Neural cell (in vitro differentiated cells): ENCODE measurements around the gene TP53TG5. TPM values are rescaled to one million over a fixed set of nuclear protein-coding genes. Genes with fewer than 3 reads are reported as not detected.

ENCODE experiments used
- H2AFZ ChIP-seq: fragments of 200-600, 300-800 bp; sonication (generic), shearing (Covaris generic); 2 replicates; pipeline ENCODE4 v1.6.0; 2014; ENCODE audit warnings: low read depth, mild to moderate bottlenecking, antibody characterized with exemption, low read length, moderate library complexity
- H3F3A ChIP-seq: fragments of 200-600 bp; shearing (Covaris generic); 2 replicates; pipeline ENCODE4 v1.6.1; 2016; ENCODE audit warnings: mild to moderate bottlenecking, moderate library complexity, mixed read lengths, antibody characterized with exemption, low read length; ENCODE audit not compliant: insufficient read depth, poor library complexity, severe bottlenecking
- H3K27ac ChIP-seq: fragments of 200-600, 300-800 bp; sonication (generic), shearing (Covaris generic); 2 replicates; pipeline ENCODE4 v1.5.1; 2014; ENCODE audit warnings: mild to moderate bottlenecking, low read length, moderate library complexity
- H3K27me3 ChIP-seq: fragments of 300-800, 200-600 bp; sonication (generic), shearing (Covaris generic); 2 replicates; pipeline ENCODE4 v1.6.0; 2014; ENCODE audit warnings: mild to moderate bottlenecking, low read depth, low read length, moderate library complexity; ENCODE audit not compliant: insufficient read depth
- H3K36me3 ChIP-seq: fragments of 300-800, 200-600 bp; sonication (generic), shearing (Covaris generic); 2 replicates; pipeline ENCODE4 v1.5.1; 2014; ENCODE audit warnings: mild to moderate bottlenecking, antibody characterized with exemption, low read length, moderate library complexity; ENCODE audit not compliant: insufficient read depth
- H3K4me2 ChIP-seq: fragments of 300-800, 200-600 bp; sonication (generic), shearing (Covaris generic); 2 replicates; pipeline ENCODE4 v1.6.0; 2014; ENCODE audit warnings: mild to moderate bottlenecking, low read length
- H3K4me3 ChIP-seq: fragments of 300-800, 200-600 bp; sonication (generic), shearing (Covaris generic); 2 replicates; pipeline ENCODE4 v1.5.1; 2014; ENCODE audit warnings: mild to moderate bottlenecking, low read length, moderate library complexity
- H3K79me2 ChIP-seq: fragments of 200-600 bp; shearing (Covaris generic); replicated peaks from 2 replicates; pipeline ENCODE4 v1.6.0; 2014; ENCODE audit warnings: mild to moderate bottlenecking, low read length, moderate library complexity; ENCODE audit not compliant: insufficient read depth
- H3K9ac ChIP-seq: fragments of 300-800, 200-600 bp; sonication (generic), shearing (Covaris generic); 2 replicates; pipeline ENCODE4 v1.6.1; 2016; ENCODE audit warnings: mild to moderate bottlenecking, low read length, mixed read lengths
- H3K9me2 ChIP-seq: fragments of 200-600 bp; shearing (Covaris generic); 2 replicates; pipeline ENCODE4 v1.6.1; 2016; ENCODE audit warnings: mild to moderate bottlenecking, low read length, mixed read lengths; ENCODE audit not compliant: insufficient read depth
- H3K9me3 ChIP-seq: fragments of 200-600, 300-800 bp; sonication (generic), shearing (Covaris generic); 2 replicates; pipeline ENCODE4 v1.6.1; 2016; ENCODE audit warnings: mild to moderate bottlenecking, mixed run types, low read length, moderate library complexity, mixed read lengths
- H4K20me1 ChIP-seq: fragments of 200-600 bp; shearing (Covaris generic); 2 replicates; pipeline ENCODE4 v1.6.1; 2016; ENCODE audit warnings: mild to moderate bottlenecking, mixed run types; ENCODE audit not compliant: insufficient read depth
- CTCF ChIP-seq: fragments of 450-650 bp; IDR thresholded peaks from 2 replicates; pipeline ENCODE4 v1.5.1; 2014; ENCODE audit warnings: antibody characterized with exemption, mild to moderate bottlenecking, moderate library complexity; ENCODE audit not compliant: poor library complexity, severe bottlenecking
- EP300 ChIP-seq: fragments of 450-650 bp; conservative IDR thresholded peaks from 2 replicates; pipeline ENCODE4 v1.6.1; 2014; ENCODE audit warnings: antibody characterized with exemption, mild to moderate bottlenecking, moderate library complexity; ENCODE audit not compliant: poor library complexity, severe bottlenecking
- EZH2 ChIP-seq: fragments of 200-600, 300-800 bp; shearing (Covaris generic), sonication (generic); IDR thresholded peaks from 2 replicates; pipeline ENCODE4 v1.6.1; 2014; ENCODE audit warnings: antibody characterized with exemption, low read length, borderline replicate concordance, mild to moderate bottlenecking; ENCODE audit not compliant: insufficient read depth, poor library complexity, severe bottlenecking
- MXI1 ChIP-seq: fragments of 450-650 bp; conservative IDR thresholded peaks from 2 replicates; pipeline ENCODE4 v1.6.1; 2014; ENCODE audit warnings: antibody characterized with exemption, mild to moderate bottlenecking; ENCODE audit not compliant: poor library complexity, severe bottlenecking
- POLR2AphosphoS5 ChIP-seq: IDR thresholded peaks from 2 replicates; pipeline ENCODE4 v1.6.1; 2012
- RAD21 ChIP-seq: fragments of 450-650 bp; conservative IDR thresholded peaks from 2 replicates; pipeline ENCODE4 v1.6.1; 2014; ENCODE audit warnings: antibody characterized with exemption, mild to moderate bottlenecking, moderate library complexity
- REST ChIP-seq: IDR thresholded peaks from 2 replicates; pipeline ENCODE4 v1.6.1; 2012; ENCODE audit warnings: borderline replicate concordance
- SMC3 ChIP-seq: fragments of 450-650 bp; conservative IDR thresholded peaks from 2 replicates; pipeline ENCODE4 v1.6.1; 2014; ENCODE audit warnings: antibody characterized with exemption, mild to moderate bottlenecking, moderate library complexity; ENCODE audit not compliant: poor library complexity
- TAF1 ChIP-seq: IDR thresholded peaks from 2 replicates; pipeline ENCODE4 v1.6.1; 2012; ENCODE audit warnings: low read depth
- polyA plus RNA-seq: library from polyadenylated mRNA; depleted of rRNA; stranded (reverse); fragments of >200 nt; gene quantifications from 2 replicates; pipeline ENCODE4 v1.2.3, GENCODE V29; 2014

TP53TG5 gene
- polyA plus RNA-seq, 1 donor from 2014 or later, result not detected

GRCh38 chr20:45325371-45325770, 52.8 kb downstream of the TP53TG5 start:
- no peak overlapping the region for H3K4me3 ChIP-seq
- H3K27ac ChIP-seq, result no peak overlapping the region
- no peak for TF ChIP-seq EZH2
- TF ChIP-seq EP300, result no peak
- H3K79me2 ChIP-seq, result no peaks in the 10 kb centered on the region
- H3K9me3 ChIP-seq, result no peaks in the 10 kb centered on the region
- H3K9ac ChIP-seq, result no peak overlapping the region
- H4K20me1 ChIP-seq, result no peaks in the 10 kb centered on the region
- H2AFZ ChIP-seq, result no peak overlapping the region
- no peak overlapping the region for H3K4me2 ChIP-seq
- no peaks in the 10 kb centered on the region for H3K36me3 ChIP-seq
- no peaks in the 10 kb centered on the region for H3K9me2 ChIP-seq
- H3K27me3 ChIP-seq, result no peaks in the 10 kb centered on the region
- H3F3A ChIP-seq, result no peaks in the 10 kb centered on the region

GRCh38 chr20:45323731-45324130, 54.4 kb downstream of the TP53TG5 start:
- Histone ChIP-seq H3K27ac (no peak overlapping the region), H2AFZ (no peak overlapping the region), H4K20me1 (no peaks in the 10 kb centered on the region), H3K4me2 (no peak overlapping the region), H3K9ac (no peak overlapping the region), H3K36me3 (no peaks in the 10 kb centered on the region), H3K9me2 (no peaks in the 10 kb centered on the region), H3F3A (no peaks in the 10 kb centered on the region), H3K79me2 (no peaks in the 10 kb centered on the region), H3K4me3 (no peak overlapping the region), H3K9me3 (no peaks in the 10 kb centered on the region), H3K27me3 (no peaks in the 10 kb centered on the region)
- TF ChIP-seq SMC3 (no peak), TAF1 (no peak), CTCF (no peak)

- no peak overlapping the region for H3K4me2 ChIP-seq
- no peak overlapping the region for H3K9ac ChIP-seq
- H3K79me2 ChIP-seq, result no peaks in the 10 kb centered on the region
- H2AFZ ChIP-seq, result no peak overlapping the region
- TF ChIP-seq RAD21 (no peak), EP300 (no peak), CTCF (no peak), EZH2 (no peak), TAF1 (no peak), REST (no peak), POLR2AphosphoS5 (no peak), MXI1 (no peak), SMC3 (no peak)
- H3K27ac ChIP-seq, result no peak overlapping the region
- no peaks in the 10 kb centered on the region for H3K27me3 ChIP-seq
- H3K9me2 ChIP-seq, result no peaks in the 10 kb centered on the region
- no peaks in the 10 kb centered on the region for H4K20me1 ChIP-seq
- H3F3A ChIP-seq, result no peaks in the 10 kb centered on the region
- H3K36me3 ChIP-seq, result no peaks in the 10 kb centered on the region
- H3K9me3 ChIP-seq, result no peaks in the 10 kb centered on the region
- H3K4me3 ChIP-seq, result no peak overlapping the region
Measured at GRCh38 chr20:45322952-45323383, 55.2 kb downstream of the TP53TG5 start.
